ENCODE results near the gene IFNA10. TPM values are rescaled to one million over a fixed set of nuclear protein-coding genes. Genes with fewer than 3 reads are reported as not detected.

The IFNA10 gene
- not detected in 5 replicates for total RNA-seq (2022; extraction: Qiagen RNA extraction; ENCODE audit: low read depth)

GRCh38 chr9:21207043-21207442 is at the start of gene IFNA10:
IFNA10 (minus strand) TSS chr9:21207143; CDS start chr9:21207097, 46 bp downstream.

GRCh38 chr9:21239911-21240310 is 33.0 kb upstream of the IFNA10 start, which contains the start of gene IFNA14:
IFNA14 (minus strand) TSS chr9:21240005; CDS start chr9:21239935, 70 bp downstream.

GRCh38 chr9:21228122-21228521 is 21.2 kb upstream of the IFNA10 start, which contains the start of gene IFNA17:
IFNA17 (minus strand) TSS chr9:21228222; CDS start chr9:21228173, 49 bp downstream.

GRCh38 chr9:21217211-21217610 is 10.3 kb upstream of the IFNA10 start, which contains the start of gene IFNA16:
IFNA16 (minus strand) TSS chr9:21217311; CDS start chr9:21217305, 6 bp downstream.

GRCh38 chr9:21202105-21202504 is 4.8 kb downstream of the IFNA10 start, which contains the start of gene IFNA7:
IFNA7 (minus strand) TSS chr9:21202205; CDS start chr9:21202165, 40 bp downstream.

GRCh38 chr9:21187487-21187886 is 19.5 kb downstream of the IFNA10 start, which contains the start of gene IFNA4:
IFNA4 (minus strand) TSS chr9:21187587; CDS start chr9:21187531, 56 bp downstream.

GRCh38 chr9:21166560-21166959 is 40.4 kb downstream of the IFNA10 start, which contains the start of gene IFNA21:
IFNA21 (minus strand) TSS chr9:21166660; CDS start chr9:21166612, 48 bp downstream.

Other genes with a start within 250 kb of the IFNA10 start
- gene HACD4, start 175.5 kb downstream of the IFNA10 start, total RNA-seq (2022; extraction: Qiagen RNA extraction; ENCODE audit: low read depth), result 0.91 to 1.3 TPM (median 1.1 TPM) in 5 replicates
- not detected in 5 replicates for gene IFNB1, start 129.2 kb downstream of the IFNA10 start, total RNA-seq (2022; extraction: Qiagen RNA extraction; ENCODE audit: low read depth)
- gene IFNW1, start 65.3 kb downstream of the IFNA10 start, total RNA-seq (2022; extraction: Qiagen RNA extraction; ENCODE audit: low read depth), result not detected in 5 replicates
- gene IFNA21, start 40.5 kb downstream of the IFNA10 start, total RNA-seq (2022; extraction: Qiagen RNA extraction; ENCODE audit: low read depth), result not detected in 5 replicates
- gene IFNA4, start 19.6 kb downstream of the IFNA10 start, total RNA-seq (2022; extraction: Qiagen RNA extraction; ENCODE audit: low read depth), result not detected in 5 replicates
- gene IFNA7, start 4.9 kb downstream of the IFNA10 start, total RNA-seq (2022; extraction: Qiagen RNA extraction; ENCODE audit: low read depth), result not detected in 5 replicates
- gene IFNA16, start 10.2 kb upstream of the IFNA10 start, total RNA-seq (2022; extraction: Qiagen RNA extraction; ENCODE audit: low read depth), result not detected in 5 replicates
- gene IFNA17, start 21.1 kb upstream of the IFNA10 start, total RNA-seq (2022; extraction: Qiagen RNA extraction; ENCODE audit: low read depth), result not detected in 5 replicates
- not detected in 5 replicates for gene IFNA14, start 32.9 kb upstream of the IFNA10 start, total RNA-seq (2022; extraction: Qiagen RNA extraction; ENCODE audit: low read depth)
- gene IFNA5, start 98.2 kb upstream of the IFNA10 start, total RNA-seq (2022; extraction: Qiagen RNA extraction; ENCODE audit: low read depth), result not detected in 5 replicates
- 13.3 to 20.5 TPM (median 18.6 TPM) in 5 replicates for gene KLHL9, start 128.3 kb upstream of the IFNA10 start, total RNA-seq (2022; extraction: Qiagen RNA extraction; ENCODE audit: low read depth)
- not detected in 5 replicates for gene IFNA6, start 143.7 kb upstream of the IFNA10 start, total RNA-seq (2022; extraction: Qiagen RNA extraction; ENCODE audit: low read depth)
- gene IFNA13, start 160.9 kb upstream of the IFNA10 start, total RNA-seq (2022; extraction: Qiagen RNA extraction; ENCODE audit: low read depth), result not detected in 5 replicates
- gene IFNA2, start 178.3 kb upstream of the IFNA10 start, total RNA-seq (2022; extraction: Qiagen RNA extraction; ENCODE audit: low read depth), result not detected in 5 replicates
- not detected in 5 replicates for gene IFNA8, start 202.0 kb upstream of the IFNA10 start, total RNA-seq (2022; extraction: Qiagen RNA extraction; ENCODE audit: low read depth)
- not detected in 5 replicates for gene IFNA1, start 233.3 kb upstream of the IFNA10 start, total RNA-seq (2022; extraction: Qiagen RNA extraction; ENCODE audit: low read depth)